HG03558 (cell line): ENCODE results near the gene ESM1.

Experiments
- ATAC-seq: cut with Tn5 transposase; IDR thresholded peaks from one replicate; pipeline ENCODE4 v1.9.1; 2021; ENCODE audit warnings: moderate number of reproducible peaks; ENCODE audit not compliant: unreplicated experiment; ENCODE audit errors: extremely low read depth

ESM1 gene

DNA sequence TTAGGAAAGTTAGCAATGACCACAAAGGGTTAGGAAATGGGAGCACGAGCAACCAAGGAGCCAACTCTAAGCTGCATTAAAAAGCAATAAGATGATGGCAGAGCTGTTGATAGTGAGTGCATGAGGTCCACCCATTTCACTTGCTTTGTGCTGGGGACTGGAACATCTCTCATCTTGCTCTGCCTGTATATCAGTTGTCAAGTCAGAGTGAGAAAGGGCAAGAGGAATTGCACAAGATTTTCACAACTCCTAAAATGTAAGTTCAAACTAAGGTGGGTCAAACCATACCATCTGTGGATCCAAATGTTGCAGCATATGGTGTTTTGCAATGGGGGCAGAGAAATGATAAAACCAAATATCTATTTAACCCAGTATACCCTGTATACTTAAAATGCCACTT lies 2.8 kb upstream of the ESM1 start:
- no peak for ATAC-seq

DNA sequence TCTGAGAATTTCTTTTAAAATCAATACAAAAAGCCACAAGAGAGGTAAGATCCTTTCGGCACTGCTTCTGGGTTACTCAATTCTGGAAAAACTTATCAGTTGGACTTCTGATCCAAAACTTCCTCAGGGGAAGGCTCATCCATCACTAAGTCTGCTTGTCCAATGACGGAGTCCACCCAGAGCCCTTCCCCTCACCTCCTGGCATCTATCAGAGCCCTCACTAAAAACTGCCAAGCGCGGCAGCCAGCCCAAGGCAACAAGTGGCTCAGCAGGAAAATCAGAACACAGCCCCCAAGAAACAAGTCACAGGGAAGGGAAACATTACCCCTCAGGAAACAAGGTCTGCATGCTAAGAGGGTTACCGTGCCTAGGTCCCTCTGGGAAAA lies 869 bp upstream of the ESM1 start:
- no peak for ATAC-seq

- no peak for ATAC-seq
Observed at GRCh38 chr5:54981928-54982327, 3.5 kb downstream of the ESM1 start.

DNA sequence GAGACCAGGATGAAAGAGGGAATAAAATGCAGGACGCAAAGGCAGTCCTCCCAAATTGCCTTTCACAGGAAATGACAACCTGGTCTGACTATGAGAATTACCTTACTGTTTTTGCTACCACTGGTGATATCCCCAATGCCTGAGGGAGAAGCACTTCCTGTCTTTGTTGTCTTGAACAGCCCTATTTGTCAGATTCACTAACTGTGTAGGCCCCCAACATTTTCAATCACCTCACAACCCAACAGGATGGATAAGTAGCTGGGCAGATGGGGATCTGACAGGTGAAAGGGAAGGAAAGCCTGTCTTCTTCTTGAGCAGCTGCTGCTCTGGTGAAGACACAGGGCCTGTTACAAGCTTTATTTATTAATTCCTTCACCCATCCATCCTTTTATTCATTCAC lies 9.7 kb downstream of the ESM1 start:
- no peak for ATAC-seq

GRCh38 chr5:54969856-54970828 lies 15.3 kb downstream of the ESM1 start:
- no peak for ATAC-seq

DNA sequence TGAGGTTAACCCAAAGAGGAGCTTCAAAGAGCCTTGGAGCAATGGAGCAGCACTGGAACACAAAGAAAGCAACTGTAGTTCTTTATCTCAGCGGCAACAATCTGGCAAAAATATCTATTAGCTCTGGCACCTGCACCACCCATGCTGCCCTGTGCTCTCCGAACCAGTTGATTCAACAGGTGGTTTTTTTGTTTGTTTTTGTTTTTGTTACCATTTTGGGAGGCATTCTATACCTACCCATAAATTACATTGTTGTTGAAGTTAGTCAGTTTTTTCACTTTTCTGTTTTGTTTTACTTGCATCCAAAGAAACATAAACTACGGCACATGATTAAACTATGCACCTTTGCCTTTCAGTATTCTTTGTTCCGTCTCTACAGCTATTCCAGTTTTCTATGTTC lies 16.2 kb downstream of the ESM1 start:
- no peak for ATAC-seq

GRCh38 chr5:54965806-54966205 lies 19.6 kb downstream of the ESM1 start:
- ATAC-seq, result no peak

DNA sequence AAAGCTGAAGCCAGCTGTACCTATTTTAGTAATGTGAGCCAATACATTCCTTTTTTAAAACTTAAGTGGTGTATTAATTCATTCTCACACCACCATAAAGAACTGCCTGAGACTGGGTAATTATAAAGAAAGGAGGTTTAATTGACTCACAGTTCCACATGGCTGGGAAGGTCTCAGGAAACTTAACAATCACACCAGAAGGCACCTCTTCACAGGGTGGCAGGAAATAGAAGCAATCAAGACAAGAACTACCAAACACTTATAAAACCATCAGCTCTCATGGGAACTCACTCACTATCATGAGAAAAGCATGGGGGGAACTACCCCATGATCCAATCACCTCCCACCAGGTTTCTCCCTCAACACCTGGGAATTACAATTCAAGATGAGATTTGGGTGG lies 21.0 kb downstream of the ESM1 start:
- ATAC-seq, result no peak

DNA sequence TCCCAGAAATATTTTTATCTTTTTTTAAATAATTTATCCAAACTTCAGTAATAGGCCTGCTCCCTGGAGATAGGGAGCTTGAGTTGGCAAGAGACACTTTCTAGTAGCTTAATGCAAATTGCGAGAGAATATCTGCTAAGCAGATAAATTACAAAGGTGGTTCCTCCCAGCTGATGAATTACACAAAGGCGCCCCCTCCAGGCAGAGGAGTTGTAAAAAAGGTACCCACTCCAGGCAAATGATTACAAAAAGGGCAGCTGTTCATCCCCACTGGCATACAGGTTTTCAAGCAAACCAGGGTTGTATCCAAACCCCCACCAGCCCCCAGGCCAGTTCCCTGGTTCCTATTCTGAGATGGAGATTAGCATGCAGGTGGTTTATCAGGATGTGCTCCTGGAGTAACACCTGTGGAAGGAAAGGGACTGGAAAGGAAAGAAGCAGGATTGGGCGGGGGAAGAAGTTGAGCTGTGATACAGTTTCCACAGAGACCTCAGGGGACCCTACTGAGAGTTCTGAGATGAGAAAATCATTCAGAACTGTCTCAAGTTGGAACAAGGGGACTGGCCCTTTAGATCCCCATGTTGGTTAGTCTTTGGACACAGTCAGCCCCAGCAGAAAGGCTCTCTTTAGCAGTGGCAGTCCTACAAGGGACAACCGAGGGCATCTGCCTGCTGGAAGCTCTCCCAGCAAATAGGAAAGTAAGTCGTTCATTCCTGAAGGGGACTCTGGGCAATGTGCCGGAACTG lies 25.5 kb downstream of the ESM1 start:
- ATAC-seq, result no peak

- ATAC-seq, result no peak
Observed at GRCh38 chr5:54956922-54957321, 28.5 kb downstream of the ESM1 start.

- ATAC-seq, result no peak
Observed at GRCh38 chr5:54947187-54947586, 38.2 kb downstream of the ESM1 start.

GRCh38 chr5:54946306-54946819 lies 39.0 kb downstream of the ESM1 start:
- ATAC-seq, result no peak

- no peak for ATAC-seq
Observed at GRCh38 chr5:54944364-54944763, 41.0 kb downstream of the ESM1 start.

GRCh38 chr5:54942064-54942778 lies 43.2 kb downstream of the ESM1 start:
- ATAC-seq, result no peak

DNA sequence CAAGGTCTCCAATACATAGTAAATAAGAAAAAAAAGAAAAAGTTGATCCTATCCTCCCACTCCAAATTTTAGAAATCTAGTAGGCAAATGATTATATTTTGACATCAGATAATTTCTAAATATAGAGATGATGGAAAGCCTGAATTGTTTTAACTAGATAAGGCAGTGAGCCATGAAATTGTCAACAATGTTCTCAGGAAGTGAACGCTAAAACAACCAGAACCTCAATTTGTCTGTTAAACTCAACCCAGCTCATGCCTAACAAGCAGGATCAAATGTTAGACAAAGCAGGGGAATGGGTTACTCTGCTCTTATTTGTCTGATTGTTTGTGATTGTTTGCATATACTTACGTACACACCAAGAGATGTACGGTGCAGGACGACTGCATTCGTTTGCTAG lies 49.2 kb downstream of the ESM1 start:
- ATAC-seq, result no peak

DNA sequence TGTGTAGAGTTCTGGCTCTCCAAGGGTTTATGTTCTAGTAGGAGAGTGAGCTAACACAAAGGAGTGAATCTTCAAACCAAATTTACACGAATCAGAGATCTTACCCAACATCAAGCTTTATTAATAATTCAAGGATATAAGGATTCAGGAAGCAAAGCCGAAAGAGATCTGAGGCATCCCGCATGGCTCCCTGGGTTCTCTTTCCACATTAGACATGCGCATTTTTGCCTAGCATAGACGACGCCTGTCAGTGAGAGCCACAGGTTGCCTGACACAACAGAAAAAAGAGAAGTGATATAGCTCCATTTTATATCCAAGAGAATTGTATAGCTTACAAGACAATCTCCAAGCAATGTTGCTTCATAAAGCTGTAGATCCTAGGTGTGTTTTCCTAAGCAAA lies 52.6 kb downstream of the ESM1 start:
- no peak for ATAC-seq

DNA sequence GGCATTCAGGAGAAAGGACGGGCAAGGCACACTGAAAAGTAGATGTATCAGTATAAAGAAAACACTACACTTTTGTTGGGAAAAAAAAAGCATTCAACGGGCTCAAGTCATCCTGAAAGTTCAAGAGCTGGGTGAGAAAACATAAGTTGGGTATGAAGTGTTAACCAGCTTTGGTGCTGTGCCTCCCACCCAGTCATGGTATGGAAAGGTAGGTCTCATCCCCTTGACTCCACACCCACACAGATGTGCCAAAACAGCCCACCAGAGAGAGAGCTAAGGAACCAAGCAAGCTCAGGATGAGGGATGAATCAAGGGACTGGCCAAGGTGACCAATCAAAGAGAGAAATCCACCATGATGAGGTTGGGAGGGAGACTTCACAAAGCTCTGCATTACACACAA lies 54.7 kb downstream of the ESM1 start:
- no peak for ATAC-seq
